Measurements from ENCODE around the gene P2RY14. TPM values are rescaled to one million over a fixed set of nuclear protein-coding genes. Genes with fewer than 3 reads are reported as not detected.

The P2RY14 gene
- total RNA-seq (2014; rRNA removed; shearing (Covaris generic)), result not detected in 2 replicates
- not detected in 2 replicates for polyA plus RNA-seq (2014; cell fraction: nucleus; rRNA removed)

DNA sequence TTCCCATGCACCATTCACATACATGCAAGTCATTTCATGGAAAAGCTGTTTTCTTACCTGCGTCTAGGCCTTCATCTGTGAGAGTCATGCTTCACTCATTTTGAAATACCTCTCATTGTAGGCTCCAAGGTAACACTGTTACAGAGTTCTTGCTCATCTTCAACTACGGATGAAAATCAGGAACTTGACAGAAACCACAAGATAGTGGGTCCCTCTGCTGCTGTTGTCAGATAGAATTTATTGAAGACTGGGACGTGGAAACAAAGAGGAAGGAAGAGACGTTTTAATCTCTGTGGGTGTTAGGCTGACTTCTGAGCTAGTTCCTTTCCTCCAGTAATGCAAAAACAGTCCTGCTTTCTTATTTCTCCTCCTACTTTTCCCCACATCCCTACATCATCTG lies at the start of gene P2RY14:
Gene P2RY14 (minus strand): TSS at position 313 of the 400 bp plus-strand sequence. CDS start 64,226 bp downstream, outside the sequence.
- no peak for DNase-seq (ENCODE audit: extremely low read depth, low read depth)

DNA sequence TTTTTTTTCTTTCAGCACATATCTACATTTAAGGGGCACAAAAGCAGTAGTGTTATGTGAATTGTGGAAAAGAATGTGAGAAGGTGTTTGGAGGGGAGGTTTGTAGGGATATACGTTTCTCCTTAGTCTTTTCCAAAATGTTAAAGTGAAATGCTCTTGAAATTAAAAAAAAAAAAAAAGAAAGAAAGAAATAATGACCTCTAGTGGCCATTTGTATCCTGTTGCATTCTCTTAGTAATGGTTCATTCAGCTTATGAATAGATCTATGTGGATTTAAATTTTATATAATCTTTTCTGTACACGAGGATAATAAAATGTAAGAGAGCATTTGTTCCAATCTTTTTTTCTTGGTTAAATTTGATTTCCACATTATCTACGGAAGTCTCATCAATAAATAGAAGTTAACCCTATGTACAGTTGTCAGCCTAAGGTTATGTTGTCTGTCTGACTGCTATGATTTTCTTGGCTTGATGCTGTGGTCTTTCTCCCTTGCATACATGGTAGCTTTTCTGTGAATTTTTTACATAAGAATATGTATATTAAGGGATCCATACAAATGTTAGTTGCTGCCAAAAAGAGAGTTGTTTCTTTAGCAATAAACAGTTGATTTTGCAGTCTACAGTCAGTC lies 49.3 kb upstream of the P2RY14 start:
- peak; percentile 7 for DNase-seq (ENCODE audit: extremely low read depth, low read depth)

DNA sequence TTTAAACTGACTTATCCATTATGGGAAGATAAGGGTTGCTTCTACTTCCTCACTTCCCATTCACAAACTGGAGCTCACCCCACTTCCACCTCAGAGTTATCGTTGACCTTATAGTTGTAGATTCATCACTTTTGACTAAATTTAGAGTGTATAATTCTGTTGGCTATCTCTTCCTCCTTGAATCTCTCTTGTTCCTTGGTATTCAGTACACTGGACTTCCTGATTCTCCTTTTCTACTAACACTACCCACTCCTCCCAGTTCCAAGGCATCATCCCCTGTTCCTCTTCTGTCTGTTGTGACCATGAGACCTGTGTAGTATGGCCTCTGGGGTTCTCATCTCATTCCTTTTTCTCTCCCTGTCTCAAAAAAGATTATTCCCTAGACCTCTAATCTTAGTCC lies 44.2 kb upstream of the P2RY14 start:
- DNase-seq (ENCODE audit: extremely low read depth, low read depth), result no peak

DNA sequence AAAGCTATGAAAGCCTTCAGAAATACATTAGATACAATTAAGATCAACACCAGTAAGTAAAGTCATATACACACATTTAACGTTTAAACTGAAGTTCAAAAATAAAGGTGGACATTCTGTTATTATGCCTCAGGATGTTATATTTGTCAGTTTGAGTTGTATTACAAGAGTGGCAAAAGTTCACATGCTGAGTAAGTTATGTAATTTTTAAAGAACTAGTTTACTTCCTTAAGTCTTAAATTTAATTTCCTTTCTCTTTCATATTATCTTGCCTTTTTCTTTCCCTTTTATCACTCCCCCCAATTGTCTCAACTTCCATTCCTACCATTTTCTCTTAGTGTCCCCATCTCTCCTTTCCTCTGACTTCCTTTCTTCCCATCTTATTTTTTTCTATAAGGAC lies 43.2 kb upstream of the P2RY14 start:
- DNase-seq (ENCODE audit: extremely low read depth, low read depth), result no peak

DNA sequence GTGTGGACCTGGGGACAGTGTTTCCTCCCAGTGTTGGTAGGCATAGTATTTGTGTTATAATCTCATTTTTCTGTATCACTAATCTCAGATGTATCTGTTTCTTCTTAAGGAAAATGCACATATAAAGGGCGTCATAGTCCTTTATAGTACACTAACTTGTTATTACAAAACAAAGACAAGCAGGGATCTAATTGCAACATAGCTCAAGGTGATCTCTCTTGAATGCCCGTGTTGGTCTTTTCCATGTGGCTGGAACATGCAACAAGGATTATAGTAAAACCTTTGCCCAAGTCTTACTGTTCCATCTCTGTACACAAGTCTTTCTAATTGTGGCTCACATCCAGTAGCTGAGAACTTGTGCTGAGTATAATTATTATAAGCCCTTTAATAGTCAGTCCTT lies 41.8 kb upstream of the P2RY14 start:
- no peak for DNase-seq (ENCODE audit: extremely low read depth, low read depth)

DNA sequence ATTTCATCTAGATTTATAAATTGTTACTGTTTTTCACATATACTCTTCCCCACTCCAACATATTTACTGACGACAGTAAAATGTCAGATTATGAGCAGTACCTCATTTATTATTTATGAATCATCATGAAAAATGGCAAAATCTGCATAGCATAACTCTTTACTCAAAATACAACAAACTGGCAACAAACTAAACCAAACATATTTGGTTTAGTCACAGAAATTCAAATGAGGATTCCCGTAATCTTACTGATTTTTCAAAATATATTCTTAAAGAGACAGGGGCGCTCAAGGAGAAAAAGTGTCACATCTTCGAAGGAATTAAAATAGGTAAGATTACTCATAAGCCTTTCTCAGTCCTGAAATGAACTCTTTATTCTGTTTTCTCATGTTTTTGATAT lies 41.3 kb upstream of the P2RY14 start:
- no peak for DNase-seq (ENCODE audit: extremely low read depth, low read depth)

DNA sequence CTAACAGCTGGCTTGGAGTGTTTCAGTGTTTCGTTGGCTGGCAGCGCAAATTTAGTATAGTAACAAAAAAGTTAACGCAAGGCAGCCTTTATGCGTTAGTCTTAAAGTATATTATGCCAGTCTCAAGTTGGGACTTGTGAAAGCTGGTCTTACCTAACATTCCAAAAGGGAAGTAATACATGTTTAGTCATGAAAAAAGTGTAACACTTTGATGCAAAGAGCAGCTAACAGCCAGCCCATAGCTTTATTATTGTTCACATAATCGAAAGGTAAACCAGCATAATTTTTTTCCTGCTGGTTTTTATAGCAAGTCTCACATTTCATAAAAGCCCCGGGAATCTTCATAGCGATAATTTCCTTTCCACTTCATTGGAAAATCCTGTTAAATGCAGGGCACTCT lies 40.6 kb upstream of the P2RY14 start:
- no peak for DNase-seq (ENCODE audit: extremely low read depth, low read depth)

DNA sequence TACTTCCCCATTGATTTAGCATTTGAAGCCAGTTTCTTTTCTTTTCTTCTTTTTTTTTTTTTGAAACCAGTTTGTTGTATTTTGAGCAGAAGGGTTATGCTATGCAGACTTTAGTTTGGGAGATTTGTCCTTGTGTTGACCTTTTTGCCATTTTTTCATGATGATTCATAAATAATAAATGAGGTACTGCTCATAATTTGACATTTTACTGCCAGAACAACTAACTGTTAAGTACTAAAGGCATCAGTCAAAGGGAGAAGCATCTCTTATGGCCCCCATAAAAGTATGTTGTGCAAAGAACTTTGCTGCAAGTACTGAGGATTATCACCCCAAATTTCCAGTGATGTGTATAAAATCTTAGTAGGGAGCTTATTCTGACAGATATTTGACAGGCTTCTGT lies 40.0 kb upstream of the P2RY14 start:
- DNase-seq (ENCODE audit: extremely low read depth, low read depth), result no peak

DNA sequence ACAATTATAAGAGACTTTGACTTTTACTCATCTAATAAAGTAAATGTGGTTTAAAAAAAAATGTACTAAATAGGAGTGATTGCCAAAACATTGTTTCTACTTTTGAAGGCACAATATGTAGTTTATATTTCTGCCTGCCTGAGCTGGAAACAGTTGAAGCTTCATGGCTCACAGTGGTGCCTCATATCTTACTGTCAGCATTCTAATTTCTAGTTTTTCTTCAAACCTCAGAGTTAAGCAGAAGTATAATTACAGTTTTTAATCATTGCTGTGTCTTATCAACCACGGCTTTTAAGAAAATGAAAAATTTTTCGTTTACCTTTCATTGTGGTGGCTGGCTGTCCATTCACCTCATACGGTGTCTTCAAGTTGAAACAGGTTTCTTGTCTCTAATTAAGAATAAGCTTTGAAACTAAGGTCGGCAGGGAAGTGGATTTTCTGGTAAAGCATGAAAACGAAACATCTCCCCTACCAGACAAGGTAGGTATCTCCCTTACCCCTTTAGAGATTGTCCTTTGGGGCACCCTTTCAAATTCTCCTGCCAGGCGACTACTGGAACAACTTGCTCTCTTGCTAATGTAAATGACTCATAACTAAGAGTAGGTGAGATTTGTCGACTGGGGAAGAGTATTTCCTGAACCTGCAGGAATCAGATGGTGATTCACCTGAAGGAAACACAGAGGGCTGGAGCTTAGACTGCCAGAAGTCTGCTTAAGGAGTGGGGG lies 38.1 kb upstream of the P2RY14 start, which contains the start of gene GPR87:
Gene GPR87 (minus strand): TSS at position 554 of the 725 bp plus-strand sequence. CDS start 16,720 bp downstream, outside the sequence.
- DNase-seq (ENCODE audit: extremely low read depth, low read depth), result no peak

DNA sequence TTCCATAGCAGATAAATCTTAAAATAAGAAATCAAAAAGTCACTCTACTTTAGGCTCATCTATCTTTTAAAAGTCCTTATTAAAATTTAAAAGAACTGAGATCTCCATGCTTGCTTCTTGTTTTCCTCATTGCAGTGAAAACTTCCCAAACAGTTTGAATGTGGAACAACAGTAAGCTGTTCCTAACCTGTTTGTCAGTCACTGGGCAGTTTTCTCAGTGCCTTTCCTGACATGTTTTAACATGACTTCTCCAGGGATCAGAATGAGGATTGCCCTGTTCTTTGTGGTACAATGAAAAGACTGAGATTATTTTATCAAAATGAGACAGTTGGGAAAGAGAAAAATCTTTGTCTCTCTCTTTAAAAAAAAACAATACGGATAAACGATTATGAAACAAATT lies 37.5 kb upstream of the P2RY14 start:
- DNase-seq (ENCODE audit: extremely low read depth, low read depth), result no peak

DNA sequence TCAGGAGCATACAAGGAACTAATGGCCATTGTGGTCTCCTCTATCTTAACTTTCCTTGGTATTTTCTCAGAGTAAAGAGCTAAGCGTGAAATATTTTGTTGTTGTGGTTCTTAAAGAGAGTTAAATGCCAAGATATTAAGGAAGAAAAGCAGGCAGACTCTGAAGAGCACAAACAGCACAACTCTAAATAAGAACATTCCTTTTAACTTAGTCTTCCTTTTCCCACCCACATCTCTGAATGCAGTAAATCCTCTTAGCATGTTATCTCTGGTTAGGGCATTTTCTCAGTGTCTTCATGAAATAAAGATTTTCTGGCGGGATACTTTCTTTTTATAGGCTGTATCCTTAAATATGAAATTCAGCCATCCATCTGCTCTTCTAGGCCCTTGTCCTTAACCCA lies 36.8 kb upstream of the P2RY14 start:
- no peak for DNase-seq (ENCODE audit: extremely low read depth, low read depth)

DNA sequence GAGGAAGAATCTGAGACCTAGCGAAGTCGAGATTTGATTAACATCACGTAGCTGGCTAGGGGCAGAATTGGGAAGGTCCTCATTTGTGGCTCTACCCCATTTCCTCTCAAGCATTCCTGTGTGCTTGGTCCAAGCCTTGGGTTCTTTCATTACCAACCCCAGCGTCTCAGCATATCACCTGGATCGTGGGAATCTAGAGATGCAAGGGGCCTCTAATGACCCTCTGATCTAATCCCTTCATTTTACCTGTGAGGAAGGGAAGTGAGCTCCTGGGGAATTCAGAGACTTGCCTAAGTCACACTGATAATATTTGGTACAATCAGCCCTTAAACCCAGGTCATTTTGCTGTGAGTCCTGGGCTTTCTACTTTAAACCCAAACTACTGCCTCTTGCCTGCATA lies 36.3 kb upstream of the P2RY14 start:
- DNase-seq (ENCODE audit: extremely low read depth, low read depth), result no peak

DNA sequence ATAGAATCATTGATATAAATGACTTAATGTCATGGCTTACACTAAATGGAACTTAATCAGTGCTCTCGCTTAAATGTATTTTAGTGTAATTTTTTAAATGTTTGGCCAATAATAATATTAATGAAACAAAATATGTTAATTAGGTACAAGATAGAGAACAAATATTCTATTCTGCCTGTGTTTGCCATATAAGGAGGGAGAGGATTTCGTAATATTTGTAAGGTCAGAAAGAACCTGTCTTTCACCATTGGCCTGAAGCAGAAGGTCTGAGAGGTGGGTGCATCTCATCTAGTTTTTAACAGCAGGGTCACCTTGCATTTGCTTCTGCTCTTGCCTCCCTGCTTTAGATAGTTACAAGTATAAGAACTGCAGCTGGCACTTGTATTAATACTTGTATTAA lies 35.8 kb upstream of the P2RY14 start:
- no peak for DNase-seq (ENCODE audit: extremely low read depth, low read depth)

DNA sequence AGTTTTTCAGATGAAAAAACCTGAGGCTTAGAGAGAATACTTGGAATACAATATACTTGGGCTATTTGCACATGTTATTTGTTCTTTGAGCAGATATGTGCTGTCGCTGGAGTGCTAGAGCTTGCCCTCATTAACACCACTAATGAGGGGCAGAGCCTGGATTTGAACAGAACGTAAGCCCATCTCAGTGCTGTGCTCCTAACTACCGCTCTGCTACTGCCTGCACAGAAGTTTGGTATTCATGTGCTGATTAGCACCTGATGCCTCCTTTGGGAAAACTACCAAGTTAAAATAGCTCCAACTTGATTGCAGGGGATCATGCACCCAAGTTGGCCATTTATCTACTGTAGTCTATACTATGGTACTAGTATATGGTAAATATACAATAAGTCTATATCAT lies 34.6 kb upstream of the P2RY14 start:
- DNase-seq (ENCODE audit: extremely low read depth, low read depth), result no peak

DNA sequence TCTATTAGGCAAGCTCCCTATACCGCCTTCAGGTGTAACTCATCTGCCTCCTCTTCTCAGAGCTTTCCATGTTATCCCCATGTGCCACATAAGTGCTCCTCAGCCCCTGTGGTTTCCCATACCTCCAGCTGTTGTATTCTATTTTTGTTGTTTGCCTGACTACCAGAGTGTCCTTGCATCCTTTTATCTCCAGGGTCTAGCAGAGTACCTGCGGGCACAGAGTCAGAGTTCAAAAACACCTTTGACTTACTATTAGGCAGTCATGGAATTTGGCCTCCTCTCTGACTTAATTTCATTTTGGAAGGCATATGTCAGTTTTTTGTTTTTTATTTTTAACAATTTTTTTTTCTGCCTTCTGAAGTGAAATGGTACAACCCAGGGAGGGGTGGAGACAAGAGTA lies 31.2 kb upstream of the P2RY14 start:
- no peak for DNase-seq (ENCODE audit: extremely low read depth, low read depth)

DNA sequence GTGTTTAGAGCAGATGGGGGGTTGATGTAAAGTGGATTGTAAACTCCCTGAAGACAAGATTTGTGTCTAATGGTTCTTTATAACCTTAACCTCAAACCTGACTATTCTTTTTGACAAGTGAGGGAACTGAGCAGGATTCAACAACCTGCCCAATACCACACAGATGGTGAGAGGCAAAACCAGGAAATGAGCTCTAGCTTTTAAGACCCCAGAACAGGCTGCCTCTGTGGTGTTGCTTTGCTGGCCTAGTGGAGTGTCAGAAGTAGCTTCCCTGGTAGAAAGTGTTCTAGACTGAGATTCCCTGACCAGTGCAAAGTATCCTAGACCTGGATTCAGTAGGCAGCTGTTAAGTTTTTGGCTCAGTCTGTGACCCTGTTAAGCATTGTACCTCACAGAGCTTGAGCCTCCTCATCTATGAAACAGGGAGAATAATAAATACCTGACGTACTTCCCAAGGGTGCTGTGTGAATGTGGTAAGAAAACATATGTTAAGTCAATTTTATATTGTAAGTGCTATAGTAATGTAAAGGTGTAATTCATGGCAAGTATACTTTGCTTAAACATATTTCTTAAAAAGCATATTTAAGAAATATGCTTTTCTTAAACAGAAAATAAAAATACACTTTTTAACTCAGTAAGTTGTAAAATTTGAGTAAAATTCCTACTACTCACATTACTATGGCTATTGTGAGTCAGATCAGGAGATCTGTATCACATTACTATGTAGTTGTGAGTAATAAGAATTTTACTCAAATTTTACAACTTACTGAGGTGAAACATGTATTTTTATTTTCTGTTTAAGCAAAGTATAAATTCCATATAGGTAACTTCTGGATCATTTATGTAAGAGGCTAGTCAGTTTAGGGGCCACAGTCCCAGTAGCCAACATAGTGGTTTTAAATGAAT lies 29.5 kb upstream of the P2RY14 start:
- DNase-seq (ENCODE audit: extremely low read depth, low read depth), result no peak

DNA sequence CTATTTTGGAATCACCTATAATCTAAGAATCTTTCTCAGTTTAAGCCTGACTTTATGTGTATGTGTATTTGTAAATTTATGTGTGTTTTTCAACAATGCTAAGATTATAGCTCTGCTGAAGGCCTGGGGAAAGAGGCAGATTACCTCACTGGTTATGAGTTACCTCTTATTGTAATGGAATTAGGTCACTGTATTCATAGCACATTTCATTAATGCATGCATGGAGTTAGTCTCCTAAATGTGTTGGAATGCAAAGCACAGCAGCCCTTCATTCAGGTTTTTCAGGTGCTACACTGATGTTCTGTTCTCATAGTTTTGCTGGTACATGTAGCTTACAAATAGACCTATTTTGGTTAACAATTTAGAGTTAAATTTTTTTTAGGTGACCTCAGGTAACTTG lies 28.8 kb upstream of the P2RY14 start:
- no peak for DNase-seq (ENCODE audit: extremely low read depth, low read depth)

DNA sequence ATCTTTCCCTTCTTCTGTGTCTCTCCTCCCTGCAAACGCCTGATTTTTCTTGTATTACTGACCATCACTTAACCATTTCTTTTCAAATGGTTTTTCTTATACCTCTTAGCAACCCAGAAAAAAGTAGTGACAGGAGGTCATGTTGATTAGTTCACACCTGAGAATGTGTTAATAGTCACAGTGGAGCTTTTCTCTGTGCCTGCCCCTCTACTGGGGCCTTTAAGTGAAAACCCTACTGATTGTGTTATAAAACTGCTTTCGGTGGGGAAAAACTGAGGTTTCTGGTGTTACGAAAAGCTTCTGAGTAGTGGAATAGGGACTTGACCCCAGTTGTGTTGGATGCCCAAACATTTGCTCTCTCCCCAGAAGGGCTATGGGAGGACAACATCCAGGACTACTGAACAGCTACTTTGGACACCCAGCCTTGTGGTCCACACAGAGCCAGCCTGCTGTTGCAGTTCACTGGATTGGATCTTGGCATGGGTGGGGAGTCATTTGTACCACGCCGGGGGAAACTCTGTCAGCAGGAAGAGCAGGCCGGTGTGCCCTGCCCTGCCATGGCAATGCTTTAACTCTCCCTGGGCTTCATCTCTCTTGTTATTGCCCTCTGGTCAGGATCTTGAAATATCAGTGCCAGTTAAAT lies 27.9 kb upstream of the P2RY14 start:
- no peak for DNase-seq (ENCODE audit: extremely low read depth, low read depth)

DNA sequence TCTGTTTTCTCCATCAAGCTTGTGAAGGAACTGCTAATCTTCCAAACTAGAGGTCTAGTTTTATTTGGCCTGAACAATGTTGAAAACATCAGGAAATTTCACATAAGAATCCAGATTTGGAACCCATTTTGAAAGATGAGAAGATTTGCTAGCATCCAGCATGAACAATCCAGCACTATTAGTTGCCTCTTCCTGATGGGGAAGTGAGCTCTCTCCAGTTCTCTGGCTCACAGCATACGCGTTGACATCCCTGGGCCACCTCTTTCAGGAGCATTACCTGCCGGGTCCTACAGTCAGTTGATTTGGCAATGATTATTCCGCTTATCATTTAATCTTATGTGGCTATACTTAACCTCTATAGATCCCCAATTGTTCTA lies 27.4 kb upstream of the P2RY14 start:
- no peak for DNase-seq (ENCODE audit: extremely low read depth, low read depth)

DNA sequence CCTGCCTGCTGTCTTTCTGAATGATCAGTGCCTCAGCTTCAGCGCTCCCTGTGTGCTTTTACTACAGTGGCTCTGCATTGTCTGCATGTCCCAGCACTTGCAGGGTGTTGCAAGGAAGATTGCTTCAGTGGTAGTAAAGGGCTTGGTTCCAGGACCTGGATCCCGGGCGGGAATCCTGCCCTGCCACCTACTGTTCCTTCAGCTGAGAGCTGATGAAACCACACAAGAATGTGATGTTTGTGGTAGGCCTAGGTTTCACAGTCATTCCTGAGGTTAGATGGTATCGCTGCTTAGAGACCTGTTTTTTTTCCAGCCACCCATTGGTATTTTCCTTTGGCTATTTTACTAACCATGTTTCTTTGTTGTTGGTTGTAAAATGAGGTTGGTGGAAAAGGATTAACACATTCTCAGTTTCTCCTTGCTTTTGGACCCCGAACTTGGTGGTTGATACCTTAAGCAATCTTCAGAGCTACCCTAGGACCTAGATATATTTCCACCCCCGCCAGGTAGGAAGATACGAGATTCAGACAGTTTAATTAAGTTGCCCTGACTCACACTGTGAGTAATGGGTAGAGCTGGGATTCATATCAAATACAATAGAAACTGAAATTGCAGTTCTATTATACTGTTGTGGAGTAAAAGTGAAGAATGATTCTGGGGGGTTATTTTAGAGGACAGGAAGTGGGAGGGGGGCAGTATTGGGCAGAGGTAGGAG lies 26.9 kb upstream of the P2RY14 start:
- peak; percentile 40 for DNase-seq (ENCODE audit: extremely low read depth, low read depth)

Data from NCI-H460 (cell line).